CD14-positive monocyte (primary cell): ENCODE results near the gene FIGN. TPM values are rescaled to one million over a fixed set of nuclear protein-coding genes. Genes with fewer than 3 reads are reported as not detected.

ENCODE experiments used
- DNase-seq, 3 donors: peaks; one replicate each; pipeline ENCODE4 v3.0.0-alpha.2; 2011 to 2022
- H2AFZ ChIP-seq: 2 replicates; pipeline ENCODE4 v1.6.0; 2012; ENCODE audit warnings: mild to moderate bottlenecking, low read depth, low read length, inconsistent platforms; ENCODE audit not compliant: insufficient read depth, poor library complexity, severe bottlenecking
- H3K27ac ChIP-seq, 2 donors: 1 replicate in 1 of 2; 2 replicates in 1 of 2; pipeline ENCODE4 v1.5.1; 2012 to 2013; ENCODE audit warnings: low read length in 2 of 2, control low read depth in 1 of 2, inconsistent platforms in 1 of 2, low read depth in 1 of 2, mild to moderate bottlenecking in 1 of 2
- H3K27me3 ChIP-seq, 2 donors: one replicate each; pipeline versions ENCODE4 v1.6.0 to v1.6.1; 2011 to 2013; ENCODE audit warnings: low read length in 2 of 2; ENCODE audit not compliant: control insufficient read depth in 2 of 2, insufficient read depth in 2 of 2
- H3K36me3 ChIP-seq, 2 donors: replicated peaks in 1 of 2; 1 replicate in 1 of 2; 2 replicates in 1 of 2; pipeline versions ENCODE4 v1.5.1 to v1.6.1; 2012 to 2013; ENCODE audit warnings: low read length in 2 of 2, control low read depth in 1 of 2, inconsistent platforms in 1 of 2, mild to moderate bottlenecking in 1 of 2; ENCODE audit not compliant: insufficient read depth in 2 of 2, control insufficient read depth in 1 of 2
- H3K4me1 ChIP-seq, 2 donors: 1 replicate in 1 of 2; 2 replicates in 1 of 2; pipeline versions ENCODE4 v1.5.1 to v1.6.1; 2012 to 2013; ENCODE audit warnings: low read length in 2 of 2, control low read depth in 1 of 2, inconsistent platforms in 1 of 2, mild to moderate bottlenecking in 1 of 2, moderate library complexity in 1 of 2; ENCODE audit not compliant: insufficient read depth in 2 of 2, control insufficient read depth in 1 of 2
- H3K4me2 ChIP-seq: replicated peaks from 2 replicates; pipeline ENCODE3; 2012; ENCODE audit warnings: low read length, moderate library complexity, mild to moderate bottlenecking; ENCODE audit not compliant: poor library complexity, severe bottlenecking; ENCODE audit errors: extremely low read depth
- H3K4me3 ChIP-seq, 3 experiments: fragments of 200-600 bp in 1 of 3; sonication (generic) in 1 of 3; replicated peaks in 1 of 3; 1 replicate in 2 of 3; 2 replicates in 1 of 3; pipeline ENCODE4 v1.5.1; 2011 to 2013; ENCODE audit warnings: low read length in 3 of 3, mild to moderate bottlenecking in 3 of 3, control low read depth in 2 of 3, low read depth in 2 of 3, inconsistent platforms in 1 of 3, moderate library complexity in 1 of 3
- H3K79me2 ChIP-seq: 2 replicates; pipeline ENCODE4 v1.6.0; 2012; ENCODE audit warnings: mild to moderate bottlenecking, control low read depth, inconsistent platforms, low read length, moderate library complexity; ENCODE audit not compliant: insufficient read depth
- H3K9ac ChIP-seq: 2 replicates; pipeline ENCODE4 v1.6.0; 2017; ENCODE audit warnings: low read length, mild to moderate bottlenecking; ENCODE audit not compliant: insufficient read depth, poor library complexity, severe bottlenecking
- H3K9me3 ChIP-seq, 2 donors: replicated peaks in 1 of 2; 1 replicate in 1 of 2; 2 replicates in 1 of 2; pipeline versions ENCODE4 v1.5.1 to v1.6.1; 2012 to 2013; ENCODE audit warnings: low read length in 2 of 2, control low read depth in 1 of 2; ENCODE audit not compliant: control insufficient read depth in 1 of 2, insufficient read depth in 1 of 2
- H4K20me1 ChIP-seq: 2 replicates; pipeline ENCODE4 v1.6.0; 2012; ENCODE audit warnings: mild to moderate bottlenecking, low read length, control low read depth, moderate library complexity; ENCODE audit not compliant: insufficient read depth
- H3K27ac Mint-ChIP-seq, 7 donors: one replicate each; pipeline ENCODE4 v1.8.0; 2020; ENCODE audit warnings: mild to moderate bottlenecking in 7 of 7, mixed read lengths in 7 of 7, moderate library complexity in 6 of 7, inconsistent platforms in 2 of 7
- H3K27me3 Mint-ChIP-seq, 3 donors: one replicate each; pipeline ENCODE4 v1.8.0; 2021 to 2022; ENCODE audit warnings: low read depth in 3 of 3, mild to moderate bottlenecking in 3 of 3, mixed read lengths in 3 of 3, moderate library complexity in 3 of 3, inconsistent platforms in 1 of 3
- H3K36me3 Mint-ChIP-seq, 2 donors: one replicate each; pipeline ENCODE4 v1.8.0; 2020; ENCODE audit warnings: mixed read lengths in 2 of 2, inconsistent platforms in 1 of 2, mild to moderate bottlenecking in 1 of 2
- H3K4me1 Mint-ChIP-seq: one replicate; pipeline ENCODE4 v1.8.0; 2020; ENCODE audit warnings: mild to moderate bottlenecking, mixed read lengths
- H3K4me3 Mint-ChIP-seq, 2 donors: one replicate each; pipeline ENCODE4 v1.8.0; 2020; ENCODE audit warnings: mild to moderate bottlenecking in 2 of 2, mixed read lengths in 2 of 2, moderate library complexity in 1 of 2
- H3K9me3 Mint-ChIP-seq, 7 donors: one replicate each; pipeline ENCODE4 v1.8.0; 2020 to 2022; ENCODE audit warnings: mixed read lengths in 7 of 7, mild to moderate bottlenecking in 6 of 7, moderate library complexity in 6 of 7, inconsistent platforms in 2 of 7
- CTCF ChIP-seq: fragments of 200-600 bp; IDR thresholded peaks from one replicate; pipeline ENCODE4 v1.8.0; 2022; ENCODE audit warnings: antibody characterized with exemption, mild to moderate bottlenecking
- WGBS: methylation state at CpG from one replicate; pipeline ENCODE4 v1.1.5; 2013; ENCODE audit warnings: missing lambda C conversion rate; ENCODE audit not compliant: insufficient coverage; 5-methylcytosine and 5-hydroxymethylcytosine counted together
- intact Hi-C, 2 donors: fragments of 100-400 bp; cut with micrococcal nuclease; formaldehyde crosslinking; loops; one replicate each; pipeline versions ENCODE4 v1.15.0 to v1.15.1; 2023
- polyA plus RNA-seq, 3 donors: library from polyadenylated mRNA; depleted of rRNA in 1 of 3; unstranded in 2 of 3; stranded (reverse) in 1 of 3; fragments of 300-500 nt in 2 of 3; fragments of >200 nt in 1 of 3; fragmentation: Illumina TruSeq in 2 of 3; gene quantifications; 1 replicate in 2 of 3; 2 replicates in 1 of 3; pipeline ENCODE4 v1.2.3, GENCODE V29; 2012 to 2021

Gene FIGN
- polyA plus RNA-seq, 3 donors: not detected

- Mint-ChIP-seq H3K27me3 (peaks cover 44 to 62% (median 58%) of the 10 kb centered on the region in 3 donors), H3K9me3 (peaks cover 0 to 9% (median 3%) of the 10 kb centered on the region in 7 donors), H3K4me3 (peak overlapping the region in 1 of 2 donors; percentile 64), H3K36me3 (peaks cover 0 to 2% of the 10 kb centered on the region in 2 donors), H3K27ac (no peak overlapping the region), H3K4me1 (peaks cover 4% of the 10 kb centered on the region)
- no peak overlapping the region for H3K4me2 ChIP-seq
- H3K9ac ChIP-seq: no peak overlapping the region
- no peaks in the 10 kb centered on the region for H3K36me3 ChIP-seq
- H3K4me1 ChIP-seq: peaks cover 0 to 3% of the 10 kb centered on the region in 2 donors
- no peak overlapping the region for H3K27ac ChIP-seq
- no CpG with 5 or more reads among the region's 5 CpGs for WGBS
- peaks cover 0 to 17% of the 10 kb centered on the region in 2 donors for H3K9me3 ChIP-seq
- DNase-seq: no peak
- H3K4me3 ChIP-seq: no peak overlapping the region
- no peak for TF ChIP-seq CTCF
- H3K79me2 ChIP-seq: no peaks in the 10 kb centered on the region
- H3K27me3 ChIP-seq: peaks cover 31 to 60% of the 10 kb centered on the region in 2 donors
- no peak overlapping the region for H2AFZ ChIP-seq
- no peaks in the 10 kb centered on the region for H4K20me1 ChIP-seq
- intact Hi-C loops: no loop called here
Observed at GRCh38 chr2:163733956-163734355, 1.9 kb downstream of the FIGN start.

- intact Hi-C loops: no loop called here
- Histone ChIP-seq H3K9ac (no peak overlapping the region), H3K79me2 (no peaks in the 10 kb centered on the region), H3K4me3 (no peak overlapping the region), H3K9me3 (peaks cover 0 to 17% of the 10 kb centered on the region in 2 donors), H3K27ac (no peak overlapping the region), H2AFZ (no peak overlapping the region), H3K4me2 (no peak overlapping the region), H3K36me3 (no peaks in the 10 kb centered on the region), H3K4me1 (peaks cover 0 to 3% of the 10 kb centered on the region in 2 donors), H4K20me1 (no peaks in the 10 kb centered on the region), H3K27me3 (peaks cover 31 to 57% of the 10 kb centered on the region in 2 donors)
- no peak for TF ChIP-seq CTCF
- DNase-seq: no peak
- Mint-ChIP-seq H3K4me3 (peak overlapping the region in 1 of 2 donors; percentile 41), H3K36me3 (peaks cover 0 to 2% of the 10 kb centered on the region in 2 donors), H3K27ac (no peak overlapping the region), H3K4me1 (peaks cover 4% of the 10 kb centered on the region), H3K9me3 (peaks cover 0 to 9% (median 3%) of the 10 kb centered on the region in 7 donors), H3K27me3 (peaks cover 44 to 62% (median 58%) of the 10 kb centered on the region in 3 donors)
- WGBS: 88% methylated on average over 4 of the region's 15 CpGs
Observed at GRCh38 chr2:163733301-163733938, 2.4 kb downstream of the FIGN start.
